ENCODE results near the gene RAVER1. TPM values are rescaled to one million over a fixed set of nuclear protein-coding genes. Genes with fewer than 3 reads are reported as not detected.
A peak's percentile ranks its signal among the peaks of the same experiment; 100 is the strongest.

Gene RAVER1
- total and polyA plus RNA-seq, 9 of the 15 experiments (the other 6 are each of a cell fraction or from before 2014, with no cell fraction given) = 0.06 to 113 (median 7.0) TPM

DNA sequence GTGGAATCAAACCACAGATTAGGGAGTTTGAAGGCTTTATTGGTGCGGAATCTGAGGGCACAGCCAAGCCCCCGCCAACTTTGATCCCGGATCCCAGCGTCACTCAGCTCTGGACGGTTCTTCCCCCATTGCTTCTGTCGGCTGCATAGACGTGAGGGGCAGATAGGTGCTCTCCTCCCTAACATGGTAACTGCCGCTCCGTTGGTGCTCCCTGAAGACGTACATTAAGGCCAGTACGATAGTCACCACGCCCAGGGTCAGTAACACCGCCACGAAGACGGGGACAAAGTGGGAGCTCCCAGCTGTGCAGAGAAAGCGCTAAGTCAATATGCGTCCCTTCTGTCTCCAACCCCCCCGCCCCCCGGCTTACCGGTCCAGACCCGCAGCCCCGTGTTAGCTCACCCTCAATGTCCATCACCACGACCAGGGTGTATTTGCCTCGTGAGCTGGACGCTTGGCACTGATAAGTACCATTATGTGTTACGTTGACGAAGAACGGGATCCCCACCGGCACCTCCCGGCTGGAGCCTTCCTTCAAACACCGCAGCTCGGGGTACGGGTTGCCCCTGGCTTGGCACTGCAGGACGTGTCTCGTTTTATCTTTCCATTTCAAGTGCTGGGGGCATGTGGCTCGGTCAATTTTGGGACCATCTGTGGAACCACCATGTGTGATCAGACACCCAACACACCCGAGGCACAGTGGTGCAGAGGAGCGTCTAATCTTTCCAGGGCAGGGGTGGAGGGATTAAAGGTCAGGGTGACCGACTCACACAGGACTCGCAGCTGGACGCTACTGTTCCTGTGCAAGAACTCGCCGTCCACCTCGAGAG is 644 bp upstream of the RAVER1 start (continued):
- TF ChIP-seq SIN3A (IDR thresholded peaks at IDR 0.05; ENCODE audit: borderline replicate concordance in 2 of 2, control insufficient read depth in 1 of 2, low read depth in 2 of 2, low read length in 2 of 2) = 0 out of 4 replicates have a peak, but pooled peaks have one; percentile 13 to 31
- peak; percentile 38 to 51; a peak in 2 of 4 replicates for TF ChIP-seq TRIM24 (IDR thresholded peaks at IDR 0.05)
- no peak for TF ChIP-seq ESRRB (CRISPR knock-in tag; IDR thresholded peaks at IDR 0.05; ENCODE audit: borderline replicate concordance)
- no peak for TF ChIP-seq NR3C1 (CRISPR knock-in tag; IDR thresholded peaks at IDR 0.05)
- TF ChIP-seq, protein P1, sequence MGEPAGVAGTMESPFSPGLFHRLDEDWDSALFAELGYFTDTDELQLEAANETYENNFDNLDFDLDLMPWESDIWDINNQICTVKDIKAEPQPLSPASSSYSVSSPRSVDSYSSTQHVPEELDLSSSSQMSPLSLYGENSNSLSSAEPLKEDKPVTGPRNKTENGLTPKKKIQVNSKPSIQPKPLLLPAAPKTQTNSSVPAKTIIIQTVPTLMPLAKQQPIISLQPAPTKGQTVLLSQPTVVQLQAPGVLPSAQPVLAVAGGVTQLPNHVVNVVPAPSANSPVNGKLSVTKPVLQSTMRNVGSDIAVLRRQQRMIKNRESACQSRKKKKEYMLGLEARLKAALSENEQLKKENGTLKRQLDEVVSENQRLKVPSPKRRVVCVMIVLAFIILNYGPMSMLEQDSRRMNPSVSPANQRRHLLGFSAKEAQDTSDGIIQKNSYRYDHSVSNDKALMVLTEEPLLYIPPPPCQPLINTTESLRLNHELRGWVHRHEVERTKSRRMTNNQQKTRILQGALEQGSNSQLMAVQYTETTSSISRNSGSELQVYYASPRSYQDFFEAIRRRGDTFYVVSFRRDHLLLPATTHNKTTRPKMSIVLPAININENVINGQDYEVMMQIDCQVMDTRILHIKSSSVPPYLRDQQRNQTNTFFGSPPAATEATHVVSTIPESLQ (CRISPR knock-in tag; IDR thresholded peaks at IDR 0.05) = 0 out of 2 replicates have a peak, but pooled peaks have one; percentile 65
- TF ChIP-seq NR2C2 (CRISPR knock-in tag; IDR thresholded peaks at IDR 0.05) = no peak
- TF ChIP-seq NR2C2 (tag; IDR thresholded peaks at IDR 0.05) = peak; percentile 59
- peak in 1 of 2 experiments; percentile 6; a peak in 2 of 4 replicates for TF ChIP-seq HDAC1 (IDR thresholded peaks at IDR 0.05)
- no peak for TF ChIP-seq NELFE (IDR thresholded peaks at IDR 0.05; ENCODE audit: insufficient read depth, insufficient read length)
- TF ChIP-seq PTTG1 (tag; IDR thresholded peaks at IDR 0.05; ENCODE audit: low read depth) = no peak
- peak; percentile 72 for TF ChIP-seq NR2C1 (IDR thresholded peaks at IDR 0.05)
- 0 out of 2 replicates have a peak, but pooled peaks have one; percentile 34 for TF ChIP-seq NR2C1 (tag; IDR thresholded peaks at IDR 0.05)
- TF ChIP-seq CBFA2T2 (conservative IDR thresholded peaks at IDR 0.05) = peak; percentile 86
- TF ChIP-seq, protein P2, sequence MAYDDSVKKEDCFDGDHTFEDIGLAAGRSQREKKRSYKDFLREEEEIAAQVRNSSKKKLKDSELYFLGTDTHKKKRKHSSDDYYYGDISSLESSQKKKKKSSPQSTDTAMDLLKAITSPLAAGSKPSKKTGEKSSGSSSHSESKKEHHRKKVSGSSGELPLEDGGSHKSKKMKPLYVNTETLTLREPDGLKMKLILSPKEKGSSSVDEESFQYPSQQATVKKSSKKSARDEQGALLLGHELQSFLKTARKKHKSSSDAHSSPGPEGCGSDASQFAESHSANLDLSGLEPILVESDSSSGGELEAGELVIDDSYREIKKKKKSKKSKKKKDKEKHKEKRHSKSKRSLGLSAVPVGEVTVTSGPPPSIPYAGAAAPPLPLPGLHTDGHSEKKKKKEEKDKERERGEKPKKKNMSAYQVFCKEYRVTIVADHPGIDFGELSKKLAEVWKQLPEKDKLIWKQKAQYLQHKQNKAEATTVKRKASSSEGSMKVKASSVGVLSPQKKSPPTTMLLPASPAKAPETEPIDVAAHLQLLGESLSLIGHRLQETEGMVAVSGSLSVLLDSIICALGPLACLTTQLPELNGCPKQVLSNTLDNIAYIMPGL (CRISPR knock-in tag; IDR thresholded peaks at IDR 0.05) = peak; percentile 57; the same call in 1 of the 2 replicates
- no peak for TF ChIP-seq CBX5 (IDR thresholded peaks at IDR 0.05; ENCODE audit: borderline replicate concordance, low read depth)
- peak; percentile 75; the same call in 1 of the 2 replicates for TF ChIP-seq NCOR1 (IDR thresholded peaks at IDR 0.05)
- no peak for TF ChIP-seq ZNF347 (CRISPR knock-in tag; IDR thresholded peaks at IDR 0.05; ENCODE audit: low read depth)
- no peak for TF ChIP-seq SLC30A9 (CRISPR knock-in tag; IDR thresholded peaks at IDR 0.05)
- TF ChIP-seq MAZ (CRISPR knock-in tag; conservative IDR thresholded peaks at IDR 0.05 in 1 of 2, IDR thresholded peaks at IDR 0.05 in 1 of 2) = no peak
- TF ChIP-seq KDM5B (IDR thresholded peaks at IDR 0.05; ENCODE audit: insufficient replicate concordance, low read depth, low read length) = peak; percentile 39
- 0 out of 2 replicates have a peak, but pooled peaks have one; percentile 40 for TF ChIP-seq PML (IDR thresholded peaks at IDR 0.05; ENCODE audit: low read length)
- peak; percentile 64 for TF ChIP-seq NFIC (IDR thresholded peaks at IDR 0.05)
- no peak for TF ChIP-seq CHD1 (IDR thresholded peaks at IDR 0.05; ENCODE audit: low read length)
- peak; percentile 25; the same call in 1 of the 2 replicates for TF ChIP-seq CREB1 (IDR thresholded peaks at IDR 0.05)
- TF ChIP-seq CREB1 (CRISPR knock-in tag; IDR thresholded peaks at IDR 0.05) = no peak

Measured in K562 (cell line).